ENCODE results near the gene PIGS.

Gene PIGS

DNA sequence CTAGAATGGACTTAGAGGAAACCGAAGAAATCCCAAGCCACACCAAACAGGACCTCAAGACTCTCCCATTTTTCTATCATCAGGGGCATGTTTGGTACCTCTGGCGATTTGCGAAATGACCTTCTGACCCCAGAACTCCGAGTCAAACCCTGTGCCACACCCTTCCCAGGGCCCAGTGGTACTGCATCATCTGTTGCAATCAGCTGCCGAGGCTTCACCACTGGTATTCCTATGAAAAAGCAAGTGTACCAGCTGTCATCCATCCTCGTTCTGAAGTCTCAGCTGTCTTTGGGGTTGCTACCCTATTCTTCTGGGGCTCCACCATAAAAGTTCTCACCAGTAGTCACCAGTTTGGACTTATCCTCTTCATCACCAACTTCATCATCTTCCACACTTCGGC lies 45.0 kb upstream of the PIGS start:
- H3K79me2 ChIP-seq (ENCODE audit: insufficient read depth, low read length): no peaks in the 10 kb centered on the region
- H3K27me3 ChIP-seq (ENCODE audit: insufficient read depth, low read length): no peaks in the 10 kb centered on the region
- H3F3A ChIP-seq (ENCODE audit: insufficient read depth, low read length): no peaks in the 10 kb centered on the region
- no peaks in the 10 kb centered on the region for H3K4me1 ChIP-seq (ENCODE audit: insufficient read depth, low read length, severe bottlenecking)
- H4K20me1 ChIP-seq (ENCODE audit: insufficient read depth, low read length): no peaks in the 10 kb centered on the region
- H3K4me3 ChIP-seq (ENCODE audit: low read depth, low read length, poor library complexity, severe bottlenecking): no peak overlapping the region
- no peak for TF ChIP-seq EZH2 (IDR thresholded peaks at IDR 0.05; ENCODE audit: borderline replicate concordance, low read length)
- TF ChIP-seq, protein P1, sequence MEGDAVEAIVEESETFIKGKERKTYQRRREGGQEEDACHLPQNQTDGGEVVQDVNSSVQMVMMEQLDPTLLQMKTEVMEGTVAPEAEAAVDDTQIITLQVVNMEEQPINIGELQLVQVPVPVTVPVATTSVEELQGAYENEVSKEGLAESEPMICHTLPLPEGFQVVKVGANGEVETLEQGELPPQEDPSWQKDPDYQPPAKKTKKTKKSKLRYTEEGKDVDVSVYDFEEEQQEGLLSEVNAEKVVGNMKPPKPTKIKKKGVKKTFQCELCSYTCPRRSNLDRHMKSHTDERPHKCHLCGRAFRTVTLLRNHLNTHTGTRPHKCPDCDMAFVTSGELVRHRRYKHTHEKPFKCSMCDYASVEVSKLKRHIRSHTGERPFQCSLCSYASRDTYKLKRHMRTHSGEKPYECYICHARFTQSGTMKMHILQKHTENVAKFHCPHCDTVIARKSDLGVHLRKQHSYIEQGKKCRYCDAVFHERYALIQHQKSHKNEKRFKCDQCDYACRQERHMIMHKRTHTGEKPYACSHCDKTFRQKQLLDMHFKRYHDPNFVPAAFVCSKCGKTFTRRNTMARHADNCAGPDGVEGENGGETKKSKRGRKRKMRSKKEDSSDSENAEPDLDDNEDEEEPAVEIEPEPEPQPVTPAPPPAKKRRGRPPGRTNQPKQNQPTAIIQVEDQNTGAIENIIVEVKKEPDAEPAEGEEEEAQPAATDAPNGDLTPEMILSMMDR (IDR thresholded peaks at IDR 0.05; ENCODE audit: low read length): no peak
- no peaks in the 10 kb centered on the region for H3K9me2 ChIP-seq (ENCODE audit: low read depth, low read length)
- no peak overlapping the region for H3K4me2 ChIP-seq (ENCODE audit: low read length)
- H3K9ac ChIP-seq (ENCODE audit: low read length): no peak overlapping the region
- no peak overlapping the region for H3K27ac ChIP-seq (ENCODE audit: low read depth, low read length, poor library complexity, severe bottlenecking)
- H2AFZ ChIP-seq (ENCODE audit: low read length): no peak overlapping the region
- H3K36me3 ChIP-seq (ENCODE audit: insufficient read depth, low read length): peaks cover 95% of the 10 kb centered on the region
- H3K9me3 ChIP-seq (ENCODE audit: low read length): no peaks in the 10 kb centered on the region

DNA sequence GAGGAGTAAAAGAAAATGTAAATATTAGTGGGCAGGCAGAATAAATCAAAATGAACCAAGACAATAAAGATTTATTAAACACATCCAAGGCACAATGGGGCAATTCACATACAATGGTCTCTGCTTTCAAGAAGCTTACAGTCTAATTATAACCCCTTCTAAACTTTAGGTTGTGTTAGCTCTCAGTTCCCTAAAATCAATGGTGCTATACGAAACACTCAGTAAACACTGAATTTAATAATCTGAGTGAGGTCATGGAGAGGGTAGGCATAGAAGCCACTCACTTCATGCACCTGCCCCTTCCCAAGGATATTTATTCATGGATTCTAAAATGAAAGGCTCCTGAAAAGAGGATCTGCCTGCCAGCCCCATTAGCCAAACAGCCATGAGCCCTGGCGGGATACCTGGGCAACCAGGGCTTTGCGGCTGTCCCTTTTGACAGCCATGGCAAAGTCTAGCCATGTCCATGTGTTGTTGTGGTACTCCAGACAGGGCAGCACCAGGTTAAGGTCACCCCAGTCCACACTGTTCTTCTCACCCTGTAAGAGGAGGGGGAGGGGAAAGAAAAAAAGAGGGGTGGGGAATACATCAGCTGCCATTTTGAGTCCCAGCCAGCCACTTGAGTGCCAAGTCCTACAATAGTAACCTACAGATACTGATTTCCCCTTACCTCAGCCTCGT lies 44.1 kb upstream of the PIGS start:
- no peaks in the 10 kb centered on the region for H3K27me3 ChIP-seq (ENCODE audit: insufficient read depth, low read length)
- H3K9me2 ChIP-seq (ENCODE audit: low read depth, low read length): no peaks in the 10 kb centered on the region
- no peak overlapping the region for H3K27ac ChIP-seq (ENCODE audit: low read depth, low read length, poor library complexity, severe bottlenecking)
- H3K79me2 ChIP-seq (ENCODE audit: insufficient read depth, low read length): no peaks in the 10 kb centered on the region
- no peak overlapping the region for H3K4me3 ChIP-seq (ENCODE audit: low read depth, low read length, poor library complexity, severe bottlenecking)
- TF ChIP-seq EZH2 (IDR thresholded peaks at IDR 0.05; ENCODE audit: borderline replicate concordance, low read length): no peak
- TF ChIP-seq, protein P1 (IDR thresholded peaks at IDR 0.05; ENCODE audit: low read length): no peak
- no peaks in the 10 kb centered on the region for H4K20me1 ChIP-seq (ENCODE audit: insufficient read depth, low read length)
- H3K9me3 ChIP-seq (ENCODE audit: low read length): no peaks in the 10 kb centered on the region
- H3F3A ChIP-seq (ENCODE audit: insufficient read depth, low read length): no peaks in the 10 kb centered on the region
- H3K4me2 ChIP-seq (ENCODE audit: low read length): no peak overlapping the region
- no peaks in the 10 kb centered on the region for H3K4me1 ChIP-seq (ENCODE audit: insufficient read depth, low read length, severe bottlenecking)
- H3K36me3 ChIP-seq (ENCODE audit: insufficient read depth, low read length): peaks cover 95% of the 10 kb centered on the region
- H2AFZ ChIP-seq (ENCODE audit: low read length): no peak overlapping the region
- no peak overlapping the region for H3K9ac ChIP-seq (ENCODE audit: low read length)

DNA sequence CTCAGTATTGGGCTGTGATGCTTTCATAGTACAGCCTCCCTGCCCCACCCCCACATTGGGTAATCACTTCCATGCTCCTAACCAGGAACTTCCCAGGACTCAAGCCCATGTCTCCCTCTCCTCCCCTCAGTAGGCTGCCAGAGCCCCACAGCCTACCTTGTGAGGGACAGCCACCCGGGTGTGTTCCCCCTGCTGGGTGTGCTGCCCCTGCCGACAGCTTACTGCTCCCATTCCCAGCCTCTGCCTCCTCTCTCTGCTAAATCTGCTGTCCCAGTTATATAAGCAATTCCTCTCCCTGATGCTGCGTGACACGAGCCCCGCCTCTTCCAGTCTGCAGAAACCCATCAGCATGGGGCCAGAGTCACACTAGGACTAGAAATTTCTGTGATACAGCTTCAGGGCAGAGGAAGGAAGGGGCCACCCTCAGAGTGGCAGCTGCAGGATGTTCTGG lies 42.6 kb upstream of the PIGS start, which contains the start of gene RSKR:
RSKR (minus strand) TSS at position 255 of the 451 bp plus-strand sequence; CDS start at position 231, 24 bp downstream.
- H4K20me1 ChIP-seq (ENCODE audit: insufficient read depth, low read length): no peaks in the 10 kb centered on the region
- H3K9ac ChIP-seq (ENCODE audit: low read length): no peak within 1 kb of the TSS
- H3K4me3 ChIP-seq (ENCODE audit: low read depth, low read length, poor library complexity, severe bottlenecking): no peak within 1 kb of the TSS
- H3K27me3 ChIP-seq (ENCODE audit: insufficient read depth, low read length): no peaks in the 10 kb centered on the region
- H3K4me2 ChIP-seq (ENCODE audit: low read length): no peak within 1 kb of the TSS
- no peaks in the 10 kb centered on the region for H3K9me3 ChIP-seq (ENCODE audit: low read length)
- H3K36me3 ChIP-seq (ENCODE audit: insufficient read depth, low read length): peaks cover 87% of the 10 kb centered on the region
- H3K9me2 ChIP-seq (ENCODE audit: low read depth, low read length): no peaks in the 10 kb centered on the region
- H3K27ac ChIP-seq (ENCODE audit: low read depth, low read length, poor library complexity, severe bottlenecking): no peak within 1 kb of the TSS
- no peak for TF ChIP-seq EZH2 (IDR thresholded peaks at IDR 0.05; ENCODE audit: borderline replicate concordance, low read length)
- TF ChIP-seq, protein P1 (IDR thresholded peaks at IDR 0.05; ENCODE audit: low read length): no peak
- no peak within 1 kb of the TSS for H2AFZ ChIP-seq (ENCODE audit: low read length)
- H3K4me1 ChIP-seq (ENCODE audit: insufficient read depth, low read length, severe bottlenecking): no peaks in the 10 kb centered on the region
- H3F3A ChIP-seq (ENCODE audit: insufficient read depth, low read length): no peaks in the 10 kb centered on the region
- H3K79me2 ChIP-seq (ENCODE audit: insufficient read depth, low read length): no peaks in the 10 kb centered on the region
